Left lung (tissue), 10 donors: ENCODE measurements around the gene FGF2. TPM values are rescaled to one million over a fixed set of nuclear protein-coding genes. Genes with fewer than 3 reads are reported as not detected.

Source experiments
- ATAC-seq: fragments of 200-7000 bp; cut with Tn5 transposase; one replicate; pipeline ENCODE4 v1.9.1; 2020; ENCODE audit warnings: moderate library complexity
- DNase-seq, 4 donors: peaks; one replicate each; pipeline ENCODE4 v3.0.0-alpha.2; 2013 to 2020
- H3K27ac ChIP-seq, 2 donors: fragments of 200-600 bp; sonication (generic) in 1 of 2; one replicate each; pipeline versions ENCODE4 v1.5.0 to v1.8.0; 2020 to 2021
- H3K27me3 ChIP-seq, 2 donors: fragments of 200-600 bp; sonication (generic) in 1 of 2; one replicate each; pipeline versions ENCODE4 v1.5.0 to v1.8.0; 2020 to 2021
- H3K36me3 ChIP-seq, 2 donors: fragments of 200-600 bp; sonication (generic) in 1 of 2; one replicate each; pipeline versions ENCODE4 v1.5.0 to v1.8.0; 2020 to 2021
- H3K4me1 ChIP-seq, 2 donors: fragments of 200-600 bp; one replicate each; pipeline ENCODE4 v1.8.0; 2021
- H3K4me3 ChIP-seq, 2 donors: fragments of 200-600 bp; sonication (generic) in 1 of 2; one replicate each; pipeline versions ENCODE4 v1.5.0 to v1.8.0; 2020 to 2021; ENCODE audit warnings: mild to moderate bottlenecking in 1 of 2
- H3K9me3 ChIP-seq, 2 donors: fragments of 200-600 bp; sonication (generic) in 1 of 2; one replicate each; pipeline versions ENCODE4 v1.5.0 to v1.8.0; 2020 to 2021
- CTCF ChIP-seq, 2 donors: fragments of 200-600 bp; sonication (generic) in 1 of 2; IDR thresholded peaks; one replicate each; pipeline versions ENCODE4 v1.5.0 to v1.8.0; 2021; ENCODE audit warnings: antibody characterized with exemption in 2 of 2
- intact Hi-C, 2 donors: fragments of 100-400 bp; cut with DNase I; formaldehyde crosslinking; loops; one replicate each; pipeline versions ENCODE4 v1.11.2 to v1.14.2; 2022
- polyA plus RNA-seq, 6 donors: library from polyadenylated mRNA; unstranded; fragments of 120-200 nt; gene quantifications; one replicate each; pipeline ENCODE4 v1.2.1, GENCODE V29; 2013; ENCODE audit not compliant: insufficient read length in 6 of 6
- total RNA-seq, 2 donors: library from RNA; stranded (reverse); fragmentation: NEBNext Ultra II Directional; extraction: Animal tissue kit (Norgen Biotek cat#: 25700); gene quantifications; one replicate each; pipeline ENCODE4 v1.2.1, GENCODE V29; 2021
- donor health status: DM: no; HTN: yes; CAD: no.
- donor health status: DM: no; HTN: no; CAD: no.

FGF2 gene
- total and polyA plus RNA-seq, 8 donors: 6.5 to 14.7 (median 7.2) TPM

- Histone ChIP-seq H3K27ac (no peak overlapping the region), H3K4me1 (no peaks in the 10 kb centered on the region), H3K27me3 (no peaks in the 10 kb centered on the region), H3K36me3 (peaks cover 0 to 8% of the 10 kb centered on the region in 2 donors), H3K4me3 (no peak overlapping the region), H3K9me3 (no peaks in the 10 kb centered on the region)
- intact Hi-C loops: no loop called here
- no peak for TF ChIP-seq CTCF (IDR thresholded peaks at IDR 0.05)
- no peak for ATAC-seq
- DNase-seq: no peak
Measured at GRCh38 chr4:122894827-122895226, 68.2 kb downstream of the FGF2 start.

- peaks cover 0 to 8% of the 10 kb centered on the region in 2 donors for H3K36me3 ChIP-seq
- ATAC-seq (no peak), DNase-seq (no peak)
- no peak for TF ChIP-seq CTCF (IDR thresholded peaks at IDR 0.05)
- no peaks in the 10 kb centered on the region for H3K27me3 ChIP-seq
- intact Hi-C loops: no loop called here
- H3K4me3 ChIP-seq: no peak overlapping the region
- H3K27ac ChIP-seq: no peak overlapping the region
- no peaks in the 10 kb centered on the region for H3K9me3 ChIP-seq
- H3K4me1 ChIP-seq: no peaks in the 10 kb centered on the region
Measured at GRCh38 chr4:122895336-122895995, 68.8 kb downstream of the FGF2 start.

GRCh38 chr4:122896270-122896669 lies 69.6 kb downstream of the FGF2 start:
- H3K4me1 ChIP-seq: no peaks in the 10 kb centered on the region
- no peak for DNase-seq
- H3K36me3 ChIP-seq: peaks cover 0 to 8% of the 10 kb centered on the region in 2 donors
- no peak for TF ChIP-seq CTCF (IDR thresholded peaks at IDR 0.05)
- H3K4me3 ChIP-seq: no peak overlapping the region
- no peaks in the 10 kb centered on the region for H3K27me3 ChIP-seq
- no peak overlapping the region for H3K27ac ChIP-seq
- H3K9me3 ChIP-seq: no peaks in the 10 kb centered on the region
- ATAC-seq: no peak
- intact Hi-C loops: no loop called here

GRCh38 chr4:122898370-122899150 lies 71.9 kb downstream of the FGF2 start:
- Histone ChIP-seq H3K4me1 (no peaks in the 10 kb centered on the region), H3K4me3 (no peak overlapping the region)

More at GRCh38 chr4:122898370-122899150, 71.9 kb downstream of the FGF2 start:
- no peak for TF ChIP-seq CTCF (IDR thresholded peaks at IDR 0.05)
- Histone ChIP-seq H3K27me3 (no peaks in the 10 kb centered on the region), H3K9me3 (no peaks in the 10 kb centered on the region), H3K36me3 (no peaks in the 10 kb centered on the region), H3K27ac (no peak overlapping the region)
- intact Hi-C loops: no loop called here
- peak; percentile 82 for ATAC-seq
- no peak for DNase-seq
